H1 (cell line): Measurements from ENCODE around the gene PMEPA1. TPM values are rescaled to one million over a fixed set of nuclear protein-coding genes. Genes with fewer than 3 reads are reported as not detected.
A peak's percentile ranks its signal among the peaks of the same experiment; 100 is the strongest.

Source experiments
- CTCF ChIA-PET: fragments of 300-600 bp; sonication (Branson Sonifier 250); formaldehyde crosslinking; loops from one replicate; lab custom pipeline; 2021; ENCODE audit not compliant: partially characterized antibody; lab: Charles Lee
- POLR2A ChIA-PET: fragments of 300-600 bp; sonication (Branson Sonifier 250); formaldehyde crosslinking; loops from one replicate; lab custom pipeline; 2021; ENCODE audit warnings: inconsistent platforms; ENCODE audit not compliant: partially characterized antibody; lab: Charles Lee
- DNase-seq, 2 experiments: peaks; one replicate each; pipeline versions ENCODE4 v3.0.0 to v3.0.0-alpha.2; 2010 to 2022; ENCODE audit warnings: low spot score in 2 of 2, low read depth in 1 of 2, mixed read lengths in 1 of 2
- FAIRE-seq: peaks from 2 replicates; lab custom pipeline; 2011; peaks lifted over from hg19 to GRCh38; lab: Jason Lieb, UNC
- H2AFZ ChIP-seq: 2 replicates; pipeline ENCODE4 v1.8.1; 2012; ENCODE audit warnings: low read length, inconsistent platforms
- H2AK5ac ChIP-seq: 2 replicates; pipeline ENCODE4 v1.6.1; 2013; ENCODE audit warnings: low read depth, low read length
- H2BK120ac ChIP-seq: replicated peaks from 2 replicates; pipeline ENCODE3; 2013; ENCODE audit warnings: low read depth, low read length, inconsistent platforms
- H2BK12ac ChIP-seq: 2 replicates; pipeline ENCODE4 v1.6.1; 2013; ENCODE audit warnings: low read depth, low read length
- H2BK15ac ChIP-seq: 2 replicates; pipeline ENCODE4 v1.6.1; 2013; ENCODE audit warnings: low read length
- H2BK20ac ChIP-seq: 2 replicates; pipeline ENCODE4 v1.6.1; 2013; ENCODE audit warnings: low read length
- H2BK5ac ChIP-seq: 2 replicates; pipeline ENCODE4 v1.6.1; 2013; ENCODE audit warnings: low read depth, low read length
- H3K14ac ChIP-seq: 2 replicates; pipeline ENCODE4 v1.6.1; 2013; ENCODE audit warnings: inconsistent platforms; ENCODE audit not compliant: insufficient read length
- H3K18ac ChIP-seq: 2 replicates; pipeline ENCODE4 v1.6.1; 2013; ENCODE audit warnings: low read length; ENCODE audit errors: extremely low read depth
- H3K23ac ChIP-seq: 2 replicates; pipeline ENCODE4 v1.6.1; 2013; ENCODE audit warnings: inconsistent platforms; ENCODE audit not compliant: insufficient read length
- H3K23me2 ChIP-seq: 2 replicates; pipeline ENCODE4 v1.6.1; 2013; ENCODE audit warnings: low read depth, low read length
- H3K27ac ChIP-seq: 2 replicates; pipeline ENCODE4 v1.6.1; 2011; ENCODE audit warnings: low read depth, low read length, inconsistent platforms
- H3K27me3 ChIP-seq, 4 experiments: replicated peaks in 1 of 4; 1 replicate in 1 of 4; 2 replicates in 3 of 4; pipeline versions ENCODE4 v1.6.1 to v1.8.1; 2011 to 2013; ENCODE audit warnings: low read length in 3 of 4, mild to moderate bottlenecking in 3 of 4, inconsistent platforms in 2 of 4, mixed read lengths in 2 of 4, moderate library complexity in 1 of 4; ENCODE audit not compliant: control insufficient read depth in 3 of 4, insufficient read depth in 3 of 4; ENCODE audit errors: extremely low read depth in 1 of 4
- H3K36me3 ChIP-seq, 4 experiments: 2 replicates each; pipeline versions ENCODE4 v1.6.1 to v1.8.1; 2011 to 2013; ENCODE audit warnings: mild to moderate bottlenecking in 4 of 4, low read length in 3 of 4, moderate library complexity in 2 of 4, control low read depth in 1 of 4, inconsistent platforms in 1 of 4; ENCODE audit not compliant: insufficient read depth in 4 of 4, control insufficient read depth in 2 of 4
- H3K4ac ChIP-seq: replicated peaks from 2 replicates; pipeline ENCODE3; 2013; ENCODE audit warnings: low read length, low read depth, mixed read lengths, inconsistent platforms; ENCODE audit not compliant: insufficient read length
- H3K4me1 ChIP-seq, 4 experiments: replicated peaks in 1 of 4; 1 replicate in 1 of 4; 2 replicates in 3 of 4; pipeline versions ENCODE4 v1.6.1 to v1.8.1; 2011 to 2013; ENCODE audit warnings: low read length in 3 of 4, inconsistent platforms in 2 of 4, mixed read lengths in 1 of 4; ENCODE audit not compliant: insufficient read depth in 4 of 4, control insufficient read depth in 3 of 4
- H3K4me2 ChIP-seq, 2 experiments: 2 replicates each; pipeline versions ENCODE4 v1.6.1 to v1.8.1; 2011 to 2013; ENCODE audit warnings: low read depth in 2 of 2, low read length in 2 of 2, control low read depth in 1 of 2, inconsistent platforms in 1 of 2, mild to moderate bottlenecking in 1 of 2; ENCODE audit not compliant: insufficient read depth in 1 of 2
- H3K4me3 ChIP-seq, 4 experiments: fragments of 200-600, 300-600 bp in 1 of 4; sonication (generic), shearing (Covaris generic), sonication (Bioruptor Twin) in 1 of 4; 2 replicates each; pipeline versions ENCODE4 v1.5.1 to v1.8.1; 2011 to 2016; ENCODE audit warnings: low read length in 4 of 4, low read depth in 3 of 4, control low read depth in 2 of 4, inconsistent platforms in 2 of 4, mild to moderate bottlenecking in 2 of 4, mixed read lengths in 1 of 4, moderate library complexity in 1 of 4; ENCODE audit not compliant: insufficient read depth in 2 of 4; ENCODE audit errors: extremely low read depth in 1 of 4
- H3K56ac ChIP-seq: replicated peaks from 2 replicates; pipeline ENCODE3; 2013; ENCODE audit warnings: low read depth, mild to moderate bottlenecking, mixed read lengths, low read length, inconsistent platforms; ENCODE audit not compliant: insufficient read length
- H3K79me1 ChIP-seq: 2 replicates; pipeline ENCODE4 v1.6.1; 2013; ENCODE audit warnings: low read depth, low read length, control low read depth
- H3K79me2 ChIP-seq, 2 experiments: 2 replicates each; pipeline versions ENCODE4 v1.6.1 to v1.8.1; 2012 to 2013; ENCODE audit warnings: low read length in 2 of 2, mild to moderate bottlenecking in 2 of 2, inconsistent platforms in 1 of 2; ENCODE audit not compliant: insufficient read depth in 2 of 2, control insufficient read depth in 1 of 2
- H3K9ac ChIP-seq, 4 experiments: replicated peaks in 1 of 4; 1 replicate in 1 of 4; 2 replicates in 3 of 4; pipeline versions ENCODE4 v1.6.1 to v1.8.1; 2011 to 2013; ENCODE audit warnings: low read depth in 3 of 4, low read length in 3 of 4, control low read depth in 2 of 4, mild to moderate bottlenecking in 2 of 4, moderate library complexity in 2 of 4, inconsistent platforms in 1 of 4; ENCODE audit errors: extremely low read depth in 1 of 4
- H3K9me3 ChIP-seq, 2 experiments: 2 replicates each; pipeline versions ENCODE4 v1.6.1 to v1.8.1; 2012 to 2013; ENCODE audit warnings: mild to moderate bottlenecking in 2 of 2, moderate library complexity in 2 of 2, control low read depth in 1 of 2, inconsistent platforms in 1 of 2, low read depth in 1 of 2, low read length in 1 of 2, mixed read lengths in 1 of 2; ENCODE audit not compliant: insufficient read depth in 2 of 2
- H4K20me1 ChIP-seq, 2 experiments: replicated peaks in 1 of 2; 2 replicates each; pipeline versions ENCODE3 to v1.8.1; 2011 to 2013; ENCODE audit warnings: inconsistent platforms in 2 of 2, low read length in 2 of 2, mild to moderate bottlenecking in 1 of 2; ENCODE audit not compliant: insufficient read depth in 2 of 2, control insufficient read depth in 1 of 2
- H4K5ac ChIP-seq: 2 replicates; pipeline ENCODE4 v1.6.1; 2013; ENCODE audit warnings: low read length, low read depth, mixed read lengths, inconsistent platforms; ENCODE audit not compliant: insufficient read length
- H4K8ac ChIP-seq: 2 replicates; pipeline ENCODE4 v1.8.0; 2013; ENCODE audit warnings: mild to moderate bottlenecking, moderate library complexity, low read length, inconsistent platforms; ENCODE audit not compliant: insufficient read depth; ENCODE audit errors: extremely low read depth
- H4K91ac ChIP-seq: replicated peaks from 2 replicates; pipeline ENCODE3; 2013; ENCODE audit warnings: low read length, mixed read lengths, inconsistent platforms; ENCODE audit not compliant: insufficient read length
- ASH2L ChIP-seq: fragments of 200-600, 300-600 bp; sonication (generic); IDR thresholded peaks from one replicate; pipeline ENCODE4 v1.7.1; 2017; ENCODE audit warnings: low read length
- BACH1 ChIP-seq: IDR thresholded peaks from 2 replicates; pipeline ENCODE4 v1.6.1; 2012; ENCODE audit warnings: low read length, improper control_type of control experiment
- BRCA1 ChIP-seq: IDR thresholded peaks from 2 replicates; pipeline ENCODE4 v1.6.1; 2012; ENCODE audit warnings: low read depth, low read length, improper control_type of control experiment
- CEBPB ChIP-seq: IDR thresholded peaks from 2 replicates; pipeline ENCODE4 v1.6.1; 2012; ENCODE audit warnings: low read depth, low read length
- CHD2 ChIP-seq: IDR thresholded peaks from 2 replicates; pipeline ENCODE4 v1.6.1; 2012; ENCODE audit warnings: low read length, improper control_type of control experiment
- CREB1 ChIP-seq: IDR thresholded peaks from 2 replicates; pipeline ENCODE4 v1.6.1; 2012; ENCODE audit warnings: inconsistent platforms
- EZH2 ChIP-seq: fragments of 200-600 bp; sonication (generic); IDR thresholded peaks from 2 replicates; pipeline ENCODE4 v1.7.1; 2012; ENCODE audit warnings: low read depth, mild to moderate bottlenecking, moderate library complexity, low read length, inconsistent platforms; ENCODE audit not compliant: severe bottlenecking
- FOSL1 ChIP-seq: IDR thresholded peaks from 2 replicates; pipeline ENCODE4 v1.6.1; 2011; ENCODE audit warnings: mild to moderate bottlenecking, low read depth, low read length, moderate library complexity; ENCODE audit not compliant: insufficient read depth
- GTF2F1 ChIP-seq: IDR thresholded peaks from 2 replicates; pipeline ENCODE4 v1.6.1; 2012; ENCODE audit warnings: low read depth, low read length, improper control_type of control experiment, borderline replicate concordance
- POLR2AphosphoS5 ChIP-seq: IDR thresholded peaks from 2 replicates; pipeline ENCODE4 v1.6.1; 2011; ENCODE audit warnings: low read depth, low read length
- RXRA ChIP-seq: IDR thresholded peaks from 2 replicates; pipeline ENCODE4 v1.6.1; 2011; ENCODE audit warnings: low read depth, mild to moderate bottlenecking, low read length, moderate library complexity; ENCODE audit not compliant: insufficient read depth
- SRF ChIP-seq: IDR thresholded peaks from 2 replicates; pipeline ENCODE4 v1.6.1; 2011; ENCODE audit warnings: mild to moderate bottlenecking, low read depth, low read length, moderate library complexity
- TAF1 ChIP-seq: IDR thresholded peaks from 2 replicates; pipeline ENCODE4 v1.6.1; 2011; ENCODE audit warnings: mild to moderate bottlenecking, low read depth, low read length
- ZNF274 ChIP-seq: IDR thresholded peaks from 2 replicates; pipeline ENCODE4 v1.7.0; 2012; ENCODE audit warnings: low read length, borderline replicate concordance; ENCODE audit errors: extremely low read depth
- WGBS, 2 experiments: shearing (Covaris generic) in 1 of 2; methylation state at CpG; one replicate each; pipeline versions ENCODE4 v1.1.6 to v1.1.7; 2013 to 2015; ENCODE audit warnings: low lambda C conversion rate in 2 of 2, mixed read lengths in 2 of 2, inconsistent platforms in 1 of 2, low coverage in 1 of 2, missing lambda C conversion rate in 1 of 2; ENCODE audit not compliant: insufficient replicate concordance in 2 of 2, insufficient coverage in 1 of 2, insufficient read length in 1 of 2; ENCODE audit errors: extremely low coverage in 1 of 2, missing lambda C conversion rate in 1 of 2; 5-methylcytosine and 5-hydroxymethylcytosine counted together
- polyA plus RNA-seq, 7 experiments: library from polyadenylated mRNA; depleted of rRNA in 3 of 7; stranded (reverse) in 5 of 7; unstranded in 2 of 7; fragments of >200 nt in 5 of 7; fragments of 200-250 nt in 2 of 7; gene quantifications; 1 replicate in 5 of 7; 2 replicates in 1 of 7; 4 replicates in 1 of 7; pipeline versions ENCODE4 v1.2.1 to v1.2.3, GENCODE V29; 2011 to 2013; ENCODE audit warnings: missing spikeins in 2 of 7, mixed read lengths in 2 of 7
- total RNA-seq: library from RNA; stranded (reverse); fragmentation: NEBNext Ultra II Directional; extraction: Animal tissue kit (Norgen Biotek cat#: 25700); gene quantifications from 2 replicates; pipeline ENCODE4 v1.2.1, GENCODE V29; 2021
- TF ChIP-seq, protein P1 (sequence below): IDR thresholded peaks from 2 replicates; pipeline ENCODE4 v1.6.1; 2012; ENCODE audit warnings: low read length, inconsistent platforms

The PMEPA1 gene
- total and polyA plus RNA-seq, 2 of the 8 experiments (the other 6 are each of a cell fraction or from before 2014, with no cell fraction given), result 12.7 to 20.5 TPM

DNA sequence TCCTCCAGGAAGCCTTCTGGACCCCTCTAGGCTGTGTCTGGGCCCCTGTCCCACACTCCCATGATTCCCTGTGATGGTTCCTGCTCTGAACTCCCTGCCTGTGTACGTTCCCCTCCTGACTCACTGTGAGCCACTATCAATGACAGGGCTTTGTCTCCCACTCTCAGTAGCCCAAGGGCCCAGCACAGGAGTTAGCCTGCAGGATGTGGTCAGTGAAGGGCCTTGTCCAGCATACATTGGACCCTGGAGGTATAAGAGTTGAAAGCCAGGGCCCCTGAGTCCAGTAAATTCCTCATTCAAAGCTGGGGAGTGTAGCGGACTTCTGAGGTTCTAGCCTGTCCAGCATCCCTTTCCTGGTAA lies 108.6 kb downstream of the PMEPA1 start:
- WGBS, 2 experiments, result 97% methylated on average over 2 of the region's 2 CpGs; no CpG with 5 or more reads in 1 of the 2 experiments
- FAIRE-seq (no peak), DNase-seq (no peak)
- Histone ChIP-seq H2AFZ (no peak overlapping the region), H2AK5ac (no peak overlapping the region), H3K4me2 (no peak overlapping the region), H3K18ac (no peak overlapping the region), H3K4ac (no peak overlapping the region), H2BK120ac (no peak overlapping the region), H3K14ac (no peak overlapping the region), H3K4me3 (no peak overlapping the region), H3K79me2 (no peaks in the 10 kb centered on the region), H4K8ac (peak overlapping the region; percentile 51; the same call in 1 of the 2 replicates), H3K79me1 (no peaks in the 10 kb centered on the region), H2BK5ac (no peak overlapping the region), H2BK15ac (no peak overlapping the region), H4K5ac (no peak overlapping the region), H3K27me3 (no peaks in the 10 kb centered on the region), H3K27ac (no peak overlapping the region), H3K9ac (no peak overlapping the region), H2BK12ac (no peak overlapping the region), H3K36me3 (no peaks in the 10 kb centered on the region), H4K20me1 (no peaks in the 10 kb centered on the region), H2BK20ac (no peak overlapping the region), H3K23ac (no peak overlapping the region), H3K4me1 (no peaks in the 10 kb centered on the region; a peak in 3 of 7 replicates), H4K91ac (no peak overlapping the region), H3K56ac (no peak overlapping the region), H3K9me3 (no peaks in the 10 kb centered on the region), H3K23me2 (no peaks in the 10 kb centered on the region)
- CTCF ChIA-PET, result interaction anchor here (0.8 to 3.2 kb wide), 11 partner anchors 9 to 608 kb away, joined by 3 to 25 read pairs (median 5); partner anchors contain the start of gene ZBP1
- POLR2A ChIA-PET, result no interaction called here
- TF ChIP-seq EZH2 (no peak), TAF1 (no peak), POLR2AphosphoS5 (no peak), CEBPB (no peak), RXRA (no peak), ZNF274 (no peak), GTF2F1 (no peak), CREB1 (no peak), CHD2 (no peak), BACH1 (no peak), SRF (no peak), ASH2L (no peak), BRCA1 (no peak), FOSL1 (no peak)
- TF ChIP-seq, protein P1, sequence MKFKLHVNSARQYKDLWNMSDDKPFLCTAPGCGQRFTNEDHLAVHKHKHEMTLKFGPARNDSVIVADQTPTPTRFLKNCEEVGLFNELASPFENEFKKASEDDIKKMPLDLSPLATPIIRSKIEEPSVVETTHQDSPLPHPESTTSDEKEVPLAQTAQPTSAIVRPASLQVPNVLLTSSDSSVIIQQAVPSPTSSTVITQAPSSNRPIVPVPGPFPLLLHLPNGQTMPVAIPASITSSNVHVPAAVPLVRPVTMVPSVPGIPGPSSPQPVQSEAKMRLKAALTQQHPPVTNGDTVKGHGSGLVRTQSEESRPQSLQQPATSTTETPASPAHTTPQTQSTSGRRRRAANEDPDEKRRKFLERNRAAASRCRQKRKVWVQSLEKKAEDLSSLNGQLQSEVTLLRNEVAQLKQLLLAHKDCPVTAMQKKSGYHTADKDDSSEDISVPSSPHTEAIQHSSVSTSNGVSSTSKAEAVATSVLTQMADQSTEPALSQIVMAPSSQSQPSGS, result no peak
